Neuronal stem cell (in vitro differentiated cells): ENCODE results near the gene KCTD7.
"Not testable (repeated sequence)": the region's sequence is repeated elsewhere in the genome, so short reads cannot be mapped to it uniquely, and the experiment has no call there.

Experiments used
- DNase-seq: peaks from one replicate; pipeline ENCODE4 v3.0.0-alpha.2; 2013; ENCODE audit warnings: low spot score
- H2AFZ ChIP-seq: one replicate; pipeline ENCODE4 v1.6.1; 2013; ENCODE audit warnings: mild to moderate bottlenecking, low read length, inconsistent platforms
- H2AK5ac ChIP-seq: 2 replicates; pipeline ENCODE4 v1.6.1; 2013; ENCODE audit warnings: low read depth, mild to moderate bottlenecking, inconsistent platforms, low read length, moderate library complexity, mixed read lengths
- H2BK120ac ChIP-seq: 2 replicates; pipeline ENCODE4 v1.6.1; 2013; ENCODE audit warnings: low read depth, mild to moderate bottlenecking, inconsistent platforms, low read length, moderate library complexity, mixed read lengths
- H2BK12ac ChIP-seq: one replicate; pipeline ENCODE4 v1.6.1; 2013; ENCODE audit warnings: low read length, inconsistent platforms
- H2BK15ac ChIP-seq: 2 replicates; pipeline ENCODE4 v1.6.1; 2013; ENCODE audit warnings: mild to moderate bottlenecking, low read length, inconsistent platforms, mixed read lengths
- H2BK5ac ChIP-seq: one replicate; pipeline ENCODE4 v1.6.1; 2013; ENCODE audit warnings: inconsistent platforms, mild to moderate bottlenecking, low read length, moderate library complexity
- H3K14ac ChIP-seq: one replicate; pipeline ENCODE4 v1.6.1; 2013; ENCODE audit warnings: low read length, inconsistent platforms
- H3K18ac ChIP-seq: 2 replicates; pipeline ENCODE4 v1.6.1; 2013; ENCODE audit warnings: low read length, inconsistent platforms
- H3K23ac ChIP-seq: 2 replicates; pipeline ENCODE4 v1.6.1; 2013; ENCODE audit warnings: low read depth, mild to moderate bottlenecking, mixed read lengths, low read length, inconsistent platforms; ENCODE audit not compliant: poor library complexity
- H3K27ac ChIP-seq: replicated peaks from 3 replicates; pipeline ENCODE4 v1.5.1; 2013; ENCODE audit warnings: low read length, inconsistent platforms
- H3K27me3 ChIP-seq, 3 experiments: 2 replicates each; pipeline ENCODE4 v1.6.1; 2013; ENCODE audit warnings: low read length in 3 of 3, mild to moderate bottlenecking in 2 of 3, inconsistent platforms in 1 of 3, low read depth in 1 of 3, mixed read lengths in 1 of 3, moderate library complexity in 1 of 3; ENCODE audit not compliant: control insufficient read depth in 3 of 3, insufficient read depth in 3 of 3
- H3K36me3 ChIP-seq, 2 donors: replicated peaks in 1 of 2; 2 replicates each; pipeline ENCODE4 v1.6.1; 2013; ENCODE audit warnings: low read length in 2 of 2; ENCODE audit not compliant: control insufficient read depth in 2 of 2, insufficient read depth in 2 of 2
- H3K4ac ChIP-seq: 2 replicates; pipeline ENCODE4 v1.6.1; 2013; ENCODE audit warnings: inconsistent platforms, mild to moderate bottlenecking, low read length, moderate library complexity
- H3K4me1 ChIP-seq, 2 donors: 1 replicate in 1 of 2; 2 replicates in 1 of 2; pipeline ENCODE4 v1.6.1; 2013; ENCODE audit warnings: low read length in 2 of 2, low read depth in 1 of 2; ENCODE audit not compliant: control insufficient read depth in 2 of 2, insufficient read depth in 1 of 2
- H3K4me2 ChIP-seq: one replicate; pipeline ENCODE4 v1.6.1; 2013; ENCODE audit warnings: mild to moderate bottlenecking, low read length, inconsistent platforms; ENCODE audit not compliant: insufficient read depth, poor library complexity, severe bottlenecking
- H3K4me3 ChIP-seq, 2 donors: 2 replicates each; pipeline ENCODE4 v1.5.1; 2013; ENCODE audit warnings: low read length in 2 of 2, mild to moderate bottlenecking in 2 of 2, inconsistent platforms in 1 of 2, moderate library complexity in 1 of 2
- H3K79me1 ChIP-seq: one replicate; pipeline ENCODE4 v1.6.1; 2013; ENCODE audit warnings: low read depth, mild to moderate bottlenecking, inconsistent platforms, low read length, moderate library complexity
- H3K9ac ChIP-seq: one replicate; pipeline ENCODE4 v1.6.1; 2013; ENCODE audit warnings: mild to moderate bottlenecking, low read depth, low read length, inconsistent platforms; ENCODE audit not compliant: poor library complexity
- H3K9me3 ChIP-seq, 2 donors: replicated peaks in 1 of 2; 2 replicates each; pipeline versions ENCODE3 to v1.6.1; 2013; ENCODE audit warnings: low read length in 2 of 2, mild to moderate bottlenecking in 2 of 2, inconsistent platforms in 1 of 2, low read depth in 1 of 2, mixed read lengths in 1 of 2, moderate library complexity in 1 of 2; ENCODE audit not compliant: control insufficient read depth in 2 of 2, insufficient read depth in 1 of 2
- H4K8ac ChIP-seq: one replicate; pipeline ENCODE4 v1.6.1; 2013; ENCODE audit warnings: low read depth, mild to moderate bottlenecking, inconsistent platforms, low read length, moderate library complexity
- H4K91ac ChIP-seq: one replicate; pipeline ENCODE4 v1.6.1; 2013; ENCODE audit warnings: low read length, low read depth, mild to moderate bottlenecking, inconsistent platforms; ENCODE audit not compliant: poor library complexity
- WGBS, 2 donors: extraction: QIAGEN DNeasy Blood & Tissue Kit; methylation state at CpG; one replicate each; pipeline ENCODE4 v1.1.7; 2013; ENCODE audit warnings: missing lambda C conversion rate in 2 of 2, mixed read lengths in 1 of 2; ENCODE audit not compliant: insufficient read length in 2 of 2, insufficient replicate concordance in 1 of 2; ENCODE audit errors: extremely low coverage in 2 of 2; 5-methylcytosine and 5-hydroxymethylcytosine counted together

Gene KCTD7

GRCh38 chr7:66642186-66642585 is 13.5 kb downstream of the KCTD7 start:
- Histone ChIP-seq H3K9me3 (no peaks in the 10 kb centered on the region), H4K8ac (no peak overlapping the region), H3K23ac (no peak overlapping the region), H3K18ac (no peak overlapping the region), H3K27ac (no peak overlapping the region), H3K4me3 (no peak overlapping the region), H3K36me3 (peaks cover 21 to 86% of the 10 kb centered on the region in 2 donors), H2BK5ac (no peak overlapping the region), H3K27me3 (no peaks in the 10 kb centered on the region), H3K4me1 (no peaks in the 10 kb centered on the region), H3K4ac (no peak overlapping the region), H2AFZ (no peak overlapping the region), H3K79me1 (peaks cover 2% of the 10 kb centered on the region), H3K9ac (no peak overlapping the region), H2AK5ac (no peak overlapping the region), H3K4me2 (no peak overlapping the region), H4K91ac (no peak overlapping the region), H2BK120ac (no peak overlapping the region), H2BK15ac (no peak overlapping the region), H3K14ac (no peak overlapping the region), H2BK12ac (no peak overlapping the region)
- WGBS, 2 donors, result no CpG with 5 or more reads among the region's 3 CpGs
- no peak for DNase-seq

DNA sequence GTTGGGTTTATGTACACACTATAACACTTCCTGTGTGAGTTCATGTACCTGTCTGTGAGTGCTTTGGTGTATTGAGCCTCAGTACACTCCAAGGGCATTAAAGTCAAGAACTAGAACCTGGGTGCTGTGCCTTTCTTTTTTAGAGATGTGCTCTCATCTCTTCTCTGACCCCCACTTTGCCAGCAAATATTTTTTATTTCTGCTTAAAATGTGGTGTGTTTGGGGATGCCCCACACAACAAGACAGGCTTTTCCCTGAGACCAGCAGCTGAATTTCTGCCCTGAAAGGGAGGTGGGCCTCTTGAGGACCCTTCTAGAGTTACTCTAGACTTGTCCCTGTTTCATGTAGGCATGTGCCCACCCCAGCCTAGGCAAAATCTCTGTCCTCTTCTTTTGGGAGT is 14.3 kb downstream of the KCTD7 start:
- DNase-seq, result no peak
- Histone ChIP-seq H2BK15ac (no peak overlapping the region), H3K4me1 (no peaks in the 10 kb centered on the region), H3K18ac (no peak overlapping the region), H4K91ac (no peak overlapping the region), H2AFZ (no peak overlapping the region), H3K4ac (no peak overlapping the region), H3K36me3 (peaks cover 21 to 81% of the 10 kb centered on the region in 2 donors), H3K9ac (no peak overlapping the region), H3K9me3 (no peaks in the 10 kb centered on the region), H4K8ac (no peak overlapping the region), H3K79me1 (peaks cover 2% of the 10 kb centered on the region), H3K4me2 (no peak overlapping the region), H2BK5ac (no peak overlapping the region), H3K23ac (no peak overlapping the region), H3K4me3 (no peak overlapping the region), H2BK12ac (no peak overlapping the region), H2BK120ac (no peak overlapping the region), H3K27me3 (no peaks in the 10 kb centered on the region), H3K14ac (no peak overlapping the region), H2AK5ac (no peak overlapping the region), H3K27ac (no peak overlapping the region)

GRCh38 chr7:66643395-66643794 is 14.7 kb downstream of the KCTD7 start:
- Histone ChIP-seq H3K23ac (no peak overlapping the region), H3K4me2 (no peak overlapping the region), H2BK12ac (no peak overlapping the region), H3K4ac (no peak overlapping the region), H3K36me3 (peaks cover 18 to 76% of the 10 kb centered on the region in 2 donors), H3K27me3 (no peaks in the 10 kb centered on the region), H3K4me1 (no peaks in the 10 kb centered on the region), H2AFZ (no peak overlapping the region), H3K9me3 (no peaks in the 10 kb centered on the region), H2BK120ac (no peak overlapping the region), H4K8ac (no peak overlapping the region), H4K91ac (no peak overlapping the region), H3K18ac (no peak overlapping the region), H3K14ac (no peak overlapping the region), H3K79me1 (peaks cover 2% of the 10 kb centered on the region), H3K27ac (no peak overlapping the region), H2BK5ac (no peak overlapping the region), H3K4me3 (no peak overlapping the region), H2BK15ac (no peak overlapping the region), H2AK5ac (no peak overlapping the region), H3K9ac (no peak overlapping the region)
- no peak for DNase-seq
- WGBS, 2 donors, result no CpG with 5 or more reads among the region's 2 CpGs

- not testable (repeated sequence) for H2BK15ac ChIP-seq, H3K79me1 ChIP-seq, H2BK120ac ChIP-seq, H3K4me3 ChIP-seq, H3K14ac ChIP-seq, H3K27me3 ChIP-seq, H3K4me2 ChIP-seq, H4K91ac ChIP-seq, H3K18ac ChIP-seq, H2BK12ac ChIP-seq, H2BK5ac ChIP-seq, H3K36me3 ChIP-seq, H3K4me1 ChIP-seq, H2AK5ac ChIP-seq, H4K8ac ChIP-seq, H3K9me3 ChIP-seq, H3K9ac ChIP-seq, H3K27ac ChIP-seq, H2AFZ ChIP-seq, DNase-seq, H3K4ac ChIP-seq, H3K23ac ChIP-seq
- no CpG with 5 or more reads among the region's 6 CpGs for WGBS, 2 donors
Observed at GRCh38 chr7:66651026-66651425, 22.3 kb downstream of the KCTD7 start.
